ENCODE data around the gene KIAA0513.

DNA sequence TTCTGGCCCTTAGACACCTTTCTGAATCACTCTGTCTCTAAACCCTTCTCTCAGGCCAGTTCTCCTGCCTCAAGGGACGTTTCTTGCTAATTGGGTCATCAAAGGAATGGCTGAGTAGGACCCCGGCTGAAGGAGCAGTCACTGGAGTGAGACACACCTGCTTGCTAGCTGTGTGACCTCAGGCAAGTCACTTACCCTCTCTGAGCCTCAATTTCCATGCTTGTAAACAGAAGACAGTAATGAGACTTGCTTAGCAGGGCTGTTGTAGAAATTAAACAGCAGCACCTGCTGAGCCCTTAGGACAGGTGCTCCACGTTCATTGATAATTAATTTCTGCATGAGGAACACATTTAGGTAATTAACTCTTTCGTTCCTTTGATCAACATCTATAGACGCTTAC lies 77.9 kb downstream of the KIAA0513 start:
- TF ChIP-seq POLR2A (IDR thresholded peaks at IDR 0.05; ENCODE audit: low read depth, low read length): no peak
- TF ChIP-seq POLR2AphosphoS5 (IDR thresholded peaks at IDR 0.05; ENCODE audit: low read depth, low read length): no peak
- no peak for TF ChIP-seq POU2F2 (IDR thresholded peaks at IDR 0.05; ENCODE audit: low read depth, low read length)
- TF ChIP-seq TAF1 (IDR thresholded peaks at IDR 0.05; ENCODE audit: low read depth, low read length): no peak
- no peak for TF ChIP-seq SPI1 (IDR thresholded peaks at IDR 0.05; ENCODE audit: low read depth, low read length)
- TF ChIP-seq PAX5 (IDR thresholded peaks at IDR 0.05; ENCODE audit: insufficient read depth, low read length, severe bottlenecking): no peak
